Kasumi-1 (cell line): Measurements from ENCODE around the gene ANKRD36.
"Not testable (repeated sequence)": the region's sequence is repeated elsewhere in the genome, so short reads cannot be mapped to it uniquely, and the experiment has no call there.

Experiments
- DNase-seq, 2 experiments: peaks; one replicate each; lab custom pipeline; 2025; lab: John Stamatoyannopoulos, UW

The ANKRD36 gene

DNA sequence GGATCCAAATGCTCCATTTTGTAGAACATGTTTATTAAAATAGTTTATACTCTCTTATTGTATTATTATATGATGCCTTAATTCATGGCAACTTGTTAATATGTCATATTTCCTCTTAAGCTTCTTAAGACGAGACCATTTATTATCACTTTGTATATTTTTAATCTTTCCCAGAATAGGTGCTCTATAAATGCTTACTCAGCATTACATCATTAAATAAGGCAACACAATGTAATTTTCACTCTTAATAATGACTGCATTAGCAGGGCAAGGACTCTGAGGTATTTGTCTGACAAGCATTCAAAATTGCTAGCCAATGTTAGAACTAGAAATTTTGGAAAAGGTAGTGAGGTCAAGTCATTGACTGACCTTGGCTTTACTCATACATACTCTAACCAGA, 180.7 kb downstream of the ANKRD36 start:
- DNase-seq: not testable (repeated sequence)
